GM18861 (cell line): ENCODE data around the gene FGD6.
"Not testable (repeated sequence)": the region's sequence is repeated elsewhere in the genome, so short reads cannot be mapped to it uniquely, and the experiment has no call there.

ENCODE experiments used
- ATAC-seq: cut with Tn5 transposase; IDR thresholded peaks from one replicate; pipeline ENCODE4 v1.9.1; 2021; ENCODE audit not compliant: unreplicated experiment

FGD6 gene

DNA sequence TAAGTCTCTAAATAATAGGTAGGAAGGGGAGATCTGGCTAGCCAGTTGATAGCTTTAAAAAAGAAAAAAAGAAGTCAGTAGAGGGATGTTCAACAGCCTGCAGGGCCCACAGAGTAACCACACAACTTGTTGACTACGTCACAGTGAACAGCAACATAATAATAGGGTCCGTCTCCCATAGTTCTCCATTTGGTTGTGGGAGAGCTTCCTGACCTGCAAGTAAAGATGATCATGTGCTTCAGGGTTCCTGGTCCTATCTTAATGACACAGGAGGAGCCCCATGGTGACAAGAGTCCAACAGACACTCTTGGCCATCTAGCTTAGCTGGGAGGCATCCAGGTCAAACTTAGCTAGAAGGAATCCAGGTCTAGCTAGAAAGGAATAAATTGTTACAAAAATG is 36.2 kb downstream of the FGD6 start:
- ATAC-seq: no peak

DNA sequence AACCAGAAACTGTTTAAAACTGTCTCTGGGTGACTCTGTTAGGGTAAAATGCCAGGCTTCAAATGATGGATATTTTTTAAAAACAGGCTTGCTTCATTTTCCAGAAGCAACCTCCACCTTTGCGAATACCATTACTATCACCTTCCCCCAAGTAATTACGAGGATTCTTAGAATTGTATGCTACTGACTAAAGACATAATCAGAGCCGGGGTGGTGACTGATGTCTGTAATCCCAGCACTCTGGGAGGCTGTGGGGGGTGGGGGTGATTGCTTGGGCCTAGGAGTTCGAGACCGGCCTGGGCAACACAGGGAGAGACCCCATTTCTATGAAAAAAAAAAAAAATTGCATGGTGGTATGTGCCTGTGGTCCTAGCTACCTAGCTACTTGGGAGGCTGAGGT is 38.3 kb downstream of the FGD6 start:
- no peak for ATAC-seq

DNA sequence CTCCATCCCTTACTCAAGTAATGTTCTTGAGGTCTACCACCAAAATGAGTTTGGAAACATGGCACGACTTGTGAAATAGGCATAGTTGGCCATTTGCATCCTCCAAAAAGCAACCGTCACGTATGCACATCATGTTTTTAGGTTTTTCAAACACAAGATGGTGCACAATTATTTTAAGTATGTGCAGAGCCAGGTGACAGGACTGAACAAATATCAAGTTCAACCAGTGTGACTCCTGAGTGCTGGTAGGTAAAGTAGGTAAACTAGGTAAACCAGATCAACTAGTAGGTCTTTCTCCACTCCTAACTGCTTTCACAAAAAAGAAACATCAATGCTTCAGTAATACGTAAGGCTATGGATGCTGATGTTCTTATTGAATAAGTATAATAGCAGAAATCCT is 39.1 kb downstream of the FGD6 start:
- no peak for ATAC-seq

DNA sequence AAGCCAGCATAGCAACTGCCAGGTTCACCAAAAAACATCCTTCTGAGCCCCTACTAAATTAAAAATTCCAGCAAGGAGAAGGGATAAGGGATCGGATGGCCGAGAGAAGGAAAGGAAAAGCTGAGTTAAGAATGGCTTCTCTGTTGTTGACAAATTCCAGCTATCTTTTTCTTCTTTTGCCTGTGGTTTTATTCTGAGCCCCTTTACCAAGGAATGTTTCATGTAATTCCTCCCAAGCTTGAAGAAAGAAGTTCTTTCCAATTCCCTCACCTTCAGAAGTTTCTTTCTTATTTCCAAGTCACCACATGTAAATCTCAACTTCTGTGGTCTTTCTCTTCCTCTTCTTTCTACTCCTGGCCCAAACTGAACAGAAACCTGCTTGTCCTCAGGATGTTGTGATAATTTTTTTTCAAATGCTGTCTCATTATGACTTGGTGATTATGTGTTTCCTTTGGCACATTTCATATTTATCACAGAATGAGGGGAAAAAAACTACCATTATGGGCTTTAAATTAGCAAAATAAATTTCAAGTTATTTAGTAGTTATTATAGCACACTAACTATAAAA is 40.0 kb downstream of the FGD6 start:
- ATAC-seq: no peak

GRCh38 chr12:95173392-95174251 is 43.6 kb downstream of the FGD6 start:
- ATAC-seq: no peak

DNA sequence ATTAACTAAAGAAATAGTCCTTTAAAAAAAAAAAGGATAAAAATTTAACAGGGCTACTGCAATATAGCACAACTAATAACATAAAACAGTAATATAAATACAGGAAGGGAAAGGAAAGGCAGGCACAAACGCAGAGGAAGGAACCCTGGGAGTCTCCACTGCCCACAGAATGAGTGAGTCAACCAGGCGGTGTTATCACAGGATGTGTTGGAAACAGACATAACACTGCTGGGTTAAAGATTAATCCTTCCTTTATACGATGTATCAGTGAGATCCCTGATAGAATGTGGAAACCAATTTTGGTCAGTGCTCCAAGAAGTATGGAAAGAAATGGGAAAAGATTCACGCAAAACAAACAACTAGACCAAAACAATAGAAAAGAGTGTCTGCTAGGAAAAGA is 47.9 kb downstream of the FGD6 start:
- no peak for ATAC-seq

DNA sequence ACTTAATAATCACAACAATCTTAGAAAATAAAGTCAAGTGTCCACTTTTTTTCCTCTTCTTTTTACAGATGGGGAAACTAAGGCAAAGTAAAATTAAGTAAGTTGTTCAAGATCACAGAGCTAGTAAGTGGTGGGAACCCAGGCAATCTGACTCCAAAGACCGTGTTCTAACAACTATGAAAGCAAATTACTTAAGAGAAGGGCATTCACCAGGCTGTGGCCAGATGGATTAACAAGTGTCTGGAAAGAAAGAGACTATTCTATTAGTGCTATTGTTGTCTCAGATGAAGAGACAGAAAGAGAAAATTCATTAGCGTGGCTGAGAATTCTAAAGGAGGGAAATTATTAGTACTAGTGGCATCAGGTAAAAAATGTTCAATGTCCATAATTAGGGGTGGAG is 48.5 kb downstream of the FGD6 start:
- ATAC-seq: no peak

DNA sequence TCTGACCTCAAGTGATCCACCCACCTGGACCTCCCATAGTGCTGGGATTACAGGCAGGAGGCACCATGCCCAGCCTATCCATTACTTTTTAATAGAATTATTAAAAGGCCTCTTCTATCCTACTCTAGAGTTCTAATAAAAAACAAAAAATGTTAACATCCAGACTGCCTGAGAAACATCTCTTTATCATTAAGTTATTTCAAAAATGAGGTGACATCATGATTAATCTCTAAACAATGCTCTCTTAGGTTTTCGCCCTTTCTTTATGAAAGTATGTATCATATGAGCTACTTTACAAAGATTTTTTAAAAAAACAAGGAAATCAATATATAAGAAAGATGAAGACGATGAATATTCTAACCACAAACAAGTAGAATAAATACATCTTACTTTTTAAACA is 52.6 kb downstream of the FGD6 start:
- ATAC-seq: no peak

DNA sequence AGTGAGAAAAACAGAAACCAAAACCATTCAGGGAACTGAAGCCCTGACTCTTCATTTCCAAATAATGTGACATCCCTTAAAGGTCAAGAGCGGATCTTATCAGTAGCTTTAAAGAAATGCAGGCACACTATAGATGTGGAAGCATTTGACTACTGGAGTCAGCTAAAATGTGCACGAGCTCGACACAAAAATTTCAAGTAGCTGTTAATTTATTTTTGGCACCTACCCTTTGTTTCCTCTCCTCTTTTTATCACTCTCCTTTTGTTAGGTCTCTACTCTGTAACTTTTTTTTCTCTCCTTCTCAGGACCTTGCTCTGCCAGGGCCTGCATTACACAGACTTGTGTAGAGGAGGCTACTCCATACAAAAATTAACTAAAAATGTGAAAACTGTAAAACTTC is 58.3 kb downstream of the FGD6 start:
- no peak for ATAC-seq

- no peak for ATAC-seq
Observed at GRCh38 chr12:95151821-95152220, 65.4 kb downstream of the FGD6 start.

GRCh38 chr12:95151406-95151805 is 65.9 kb downstream of the FGD6 start:
- no peak for ATAC-seq

- ATAC-seq: no peak
Observed at GRCh38 chr12:95150501-95150900, 66.8 kb downstream of the FGD6 start.

DNA sequence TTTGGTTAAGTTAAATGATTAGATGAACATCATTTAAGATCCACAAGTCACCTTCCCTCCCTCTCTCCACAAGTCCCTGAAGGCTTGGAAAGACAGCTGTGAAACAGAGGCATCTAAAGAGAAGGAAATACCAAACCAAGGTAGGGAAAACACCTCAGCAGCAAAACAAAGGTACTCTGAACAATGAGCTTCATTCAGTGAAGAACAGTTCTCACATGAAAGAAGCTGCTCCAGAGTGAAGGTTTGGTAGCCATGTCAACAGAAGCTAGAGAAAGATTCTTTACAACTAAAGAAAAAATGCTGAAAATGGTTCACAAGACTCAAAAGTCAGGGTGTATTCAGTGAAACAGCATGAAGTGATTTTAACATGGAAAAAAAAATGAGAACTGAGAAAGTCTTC is 69.4 kb downstream of the FGD6 start:
- no peak for ATAC-seq

- ATAC-seq: no peak
Observed at GRCh38 chr12:95146769-95147168, 70.5 kb downstream of the FGD6 start.

DNA sequence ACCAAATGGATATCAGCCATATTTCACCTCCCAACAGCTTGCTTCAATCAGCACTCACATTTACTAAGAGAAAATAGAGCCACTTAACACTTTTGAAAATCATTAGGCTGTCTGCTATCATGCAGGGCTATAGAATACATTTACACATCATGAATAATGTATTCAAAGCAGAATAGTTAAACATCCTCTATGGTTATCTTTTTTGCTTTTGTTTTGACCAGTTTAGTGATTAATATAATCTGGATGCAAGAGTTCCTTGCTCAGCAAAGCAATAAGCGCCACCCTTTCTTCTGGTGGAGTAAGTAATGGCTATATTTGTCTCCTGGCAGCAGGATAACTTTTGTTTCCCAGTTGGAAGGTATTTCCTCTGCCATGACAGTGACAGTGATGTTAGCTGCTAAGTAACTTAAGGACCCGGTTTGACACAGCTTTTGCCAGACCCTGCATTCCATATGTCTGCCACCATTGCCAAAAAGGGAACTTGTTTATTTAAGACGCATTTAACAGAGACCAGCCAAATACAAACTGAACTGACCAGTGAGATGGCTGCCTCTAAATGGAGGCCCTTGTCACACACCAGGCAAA is 73.6 kb downstream of the FGD6 start:
- no peak for ATAC-seq

- ATAC-seq: no peak
Observed at GRCh38 chr12:95142431-95143151, 74.7 kb downstream of the FGD6 start.

- no peak for ATAC-seq
Observed at GRCh38 chr12:95141310-95141709, 76.0 kb downstream of the FGD6 start.

- ATAC-seq: not testable (repeated sequence)
Observed at GRCh38 chr12:95138031-95138430, 79.2 kb downstream of the FGD6 start.

GRCh38 chr12:95136598-95136997 is 80.7 kb downstream of the FGD6 start:
- no peak for ATAC-seq

DNA sequence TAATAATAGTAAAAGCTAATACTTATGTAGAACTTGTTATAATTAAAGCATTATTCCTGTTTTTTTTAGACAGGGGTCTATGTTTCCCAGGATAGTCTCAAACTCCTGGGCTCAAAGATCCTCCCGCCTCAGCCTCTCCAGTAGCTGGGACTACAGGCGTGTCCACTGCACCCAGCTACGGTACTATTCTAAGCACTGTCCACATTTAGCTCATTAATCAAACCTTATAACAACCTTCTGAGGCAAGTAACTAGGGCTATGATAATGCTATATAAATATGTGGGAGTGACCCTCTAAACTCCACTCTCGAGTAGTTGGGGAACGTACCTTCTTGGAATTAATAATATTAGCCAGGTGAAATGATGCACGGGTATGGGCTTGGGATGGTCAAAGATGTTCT is 83.2 kb downstream of the FGD6 start:
- no peak for ATAC-seq

GRCh38 chr12:95131589-95132340 is 85.5 kb downstream of the FGD6 start:
- ATAC-seq: no peak
